Liver (tissue), 9 donors: Measurements from ENCODE around the gene CDH4. TPM values are rescaled to one million over a fixed set of nuclear protein-coding genes. Genes with fewer than 3 reads are reported as not detected.

Experiments used
- DNase-seq: peaks from one replicate; pipeline ENCODE4 v3.0.0-alpha.2; 2017; ENCODE audit warnings: low spot score
- H3K27ac ChIP-seq, 2 donors: one replicate each; pipeline ENCODE4 v1.7.0; 2013; ENCODE audit warnings: inconsistent platforms in 2 of 2, low read length in 2 of 2, control low read depth in 1 of 2, low read depth in 1 of 2, mild to moderate bottlenecking in 1 of 2
- H3K27me3 ChIP-seq, 4 donors: one replicate each; pipeline versions ENCODE4 v1.6.1 to v1.7.0; 2013; ENCODE audit warnings: low read length in 3 of 4, inconsistent platforms in 1 of 4, mild to moderate bottlenecking in 1 of 4, moderate library complexity in 1 of 4; ENCODE audit not compliant: control insufficient read depth in 4 of 4, insufficient read depth in 4 of 4
- H3K36me3 ChIP-seq, 4 donors: one replicate each; pipeline versions ENCODE4 v1.6.1 to v1.7.0; 2013; ENCODE audit warnings: low read length in 3 of 4, mild to moderate bottlenecking in 3 of 4, low read depth in 1 of 4, moderate library complexity in 1 of 4; ENCODE audit not compliant: control insufficient read depth in 4 of 4, insufficient read depth in 3 of 4
- H3K4me1 ChIP-seq, 4 donors: one replicate each; pipeline versions ENCODE4 v1.6.1 to v1.7.0; 2013; ENCODE audit warnings: low read length in 3 of 4, mild to moderate bottlenecking in 3 of 4, moderate library complexity in 1 of 4; ENCODE audit not compliant: control insufficient read depth in 4 of 4, insufficient read depth in 4 of 4
- H3K4me3 ChIP-seq, 3 donors: one replicate each; pipeline versions ENCODE4 v1.6.1 to v1.7.0; 2013; ENCODE audit warnings: low read length in 3 of 3, control low read depth in 1 of 3, low read depth in 1 of 3, mild to moderate bottlenecking in 1 of 3
- H3K9ac ChIP-seq, 2 donors: one replicate each; pipeline ENCODE4 v1.7.0; 2013; ENCODE audit warnings: low read length in 2 of 2, mild to moderate bottlenecking in 2 of 2, moderate library complexity in 2 of 2, control low read depth in 1 of 2, low read depth in 1 of 2
- H3K9me3 ChIP-seq, 4 donors: one replicate each; pipeline versions ENCODE4 v1.6.1 to v1.7.0; 2013; ENCODE audit warnings: low read length in 3 of 4; ENCODE audit not compliant: control insufficient read depth in 4 of 4
- EGR1 ChIP-seq, 2 donors: IDR thresholded peaks; 2 replicates each; pipeline ENCODE4 v1.6.1; 2016 to 2018; ENCODE audit warnings: antibody characterized with exemption in 2 of 2, low read depth in 2 of 2
- FOXA1 ChIP-seq: IDR thresholded peaks from 2 replicates; pipeline ENCODE4 v1.6.1; 2016; ENCODE audit warnings: antibody characterized with exemption
- FOXA2 ChIP-seq: IDR thresholded peaks from 2 replicates; pipeline ENCODE4 v1.6.1; 2016; ENCODE audit warnings: antibody characterized with exemption
- GABPA ChIP-seq, 2 donors: IDR thresholded peaks in 1 of 2; conservative IDR thresholded peaks in 1 of 2; 2 replicates each; pipeline ENCODE4 v1.6.1; 2016; ENCODE audit warnings: antibody characterized with exemption in 2 of 2, mild to moderate bottlenecking in 1 of 2, moderate library complexity in 1 of 2
- HNF4A ChIP-seq, 2 donors: conservative IDR thresholded peaks; 2 replicates each; pipeline ENCODE4 v1.6.1; 2016; ENCODE audit warnings: antibody characterized with exemption in 2 of 2, mild to moderate bottlenecking in 2 of 2
- HNF4G ChIP-seq: IDR thresholded peaks from 2 replicates; pipeline ENCODE4 v1.6.1; 2016; ENCODE audit warnings: antibody characterized with exemption
- JUND ChIP-seq, 2 donors: IDR thresholded peaks; 2 replicates each; pipeline ENCODE4 v1.6.1; 2016; ENCODE audit warnings: antibody characterized with exemption in 2 of 2
- MAX ChIP-seq: IDR thresholded peaks from 2 replicates; pipeline ENCODE4 v1.6.1; 2016; ENCODE audit warnings: antibody characterized with exemption
- NR2F2 ChIP-seq: IDR thresholded peaks from 2 replicates; pipeline ENCODE4 v1.6.1; 2016; ENCODE audit warnings: antibody characterized with exemption
- RAD21 ChIP-seq, 2 donors: IDR thresholded peaks; 2 replicates each; pipeline ENCODE4 v1.6.1; 2016; ENCODE audit warnings: antibody characterized with exemption in 2 of 2, mild to moderate bottlenecking in 2 of 2
- RXRA ChIP-seq, 2 donors: IDR thresholded peaks; 2 replicates each; pipeline ENCODE4 v1.6.1; 2017 to 2018; ENCODE audit warnings: antibody characterized with exemption in 2 of 2, mild to moderate bottlenecking in 1 of 2
- SP1 ChIP-seq: IDR thresholded peaks from 2 replicates; pipeline ENCODE4 v1.6.1; 2018; ENCODE audit warnings: antibody characterized with exemption, mild to moderate bottlenecking
- TAF1 ChIP-seq: conservative IDR thresholded peaks from 2 replicates; pipeline ENCODE4 v1.6.1; 2016; ENCODE audit warnings: antibody characterized with exemption, mild to moderate bottlenecking
- YY1 ChIP-seq: IDR thresholded peaks from 2 replicates; pipeline ENCODE4 v1.6.1; 2016; ENCODE audit warnings: antibody characterized with exemption, mild to moderate bottlenecking
- WGBS: extraction: QIAGEN DNeasy Blood & Tissue Kit; methylation state at CpG from one replicate; pipeline ENCODE4 v1.1.7; 2013; 5-methylcytosine and 5-hydroxymethylcytosine counted together
- polyA plus RNA-seq, 2 donors: library from polyadenylated mRNA; stranded (reverse) in 1 of 2; unstranded in 1 of 2; fragments of 200-250 nt in 1 of 2; fragments of >200 nt in 1 of 2; fragmentation: Nextera tagmentation in 1 of 2; extraction: Ambion mirVana in 1 of 2; gene quantifications; one replicate each; pipeline versions ENCODE4 v1.2.1 to v1.2.3, GENCODE V29; 2013 to 2015
- total RNA-seq, 2 donors: library from RNA; depleted of rRNA; stranded (reverse); fragments of >200 nt; gene quantifications; one replicate each; pipeline ENCODE4 v1.2.3, GENCODE V29; 2014
- TF ChIP-seq, protein P1 (sequence below): IDR thresholded peaks from 2 replicates; pipeline ENCODE4 v1.6.1; 2016; ENCODE audit warnings: antibody characterized with exemption, mild to moderate bottlenecking
- TF ChIP-seq, protein P2 (sequence below): IDR thresholded peaks from 2 replicates; pipeline ENCODE4 v1.6.1; 2016; ENCODE audit warnings: antibody characterized with exemption
- TF ChIP-seq, protein P3 (sequence below): fragments of 150-350 bp; IDR thresholded peaks from 2 replicates; pipeline ENCODE4 v1.5.1; 2017; ENCODE audit warnings: improper control_type of control experiment, low read depth, low read length; ENCODE audit not compliant: missing input control
- TF ChIP-seq, protein P4 (sequence below): IDR thresholded peaks from 2 replicates; pipeline ENCODE4 v1.6.1; 2016; ENCODE audit warnings: antibody characterized with exemption
- donor health status: healthy.
- donor health status: healthy.
- donor health status: healthy.
- donor health status: healthy.
- donor health status: healthy.

Gene CDH4
- total and polyA plus RNA-seq, 4 donors: 0.03 to 0.25 (median 0.19) TPM; not detected in 1

DNA sequence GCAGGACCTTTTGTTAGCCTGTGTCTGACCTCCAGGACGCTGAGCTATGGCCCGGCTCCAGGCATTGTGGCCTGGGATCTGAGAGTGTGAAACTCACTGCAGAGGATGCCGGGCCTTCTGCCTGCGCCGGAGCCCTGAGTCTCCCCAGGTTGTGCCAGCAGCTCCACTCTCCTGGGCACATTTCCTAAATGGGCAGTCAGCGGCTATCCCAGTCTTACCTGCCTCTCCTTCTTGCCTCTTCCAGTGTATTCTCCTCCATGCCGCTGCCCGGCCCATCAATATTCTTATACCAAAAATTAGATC is 397.8 kb downstream of the CDH4 start:
- H3K9me3 ChIP-seq: no peaks in the 10 kb centered on the region
- WGBS: 82% methylated on average over 8 of the region's 8 CpGs
- DNase-seq: no peak
- no peak overlapping the region for H3K4me3 ChIP-seq
- no peak overlapping the region for H3K9ac ChIP-seq
- TF ChIP-seq HNF4A (conservative IDR thresholded peaks at IDR 0.05): no peak
- H3K27me3 ChIP-seq: peaks cover 0 to 9% (median 0%) of the 10 kb centered on the region in 4 donors
- no peaks in the 10 kb centered on the region for H3K4me1 ChIP-seq
- H3K36me3 ChIP-seq: no peaks in the 10 kb centered on the region
- no peak overlapping the region for H3K27ac ChIP-seq

DNA sequence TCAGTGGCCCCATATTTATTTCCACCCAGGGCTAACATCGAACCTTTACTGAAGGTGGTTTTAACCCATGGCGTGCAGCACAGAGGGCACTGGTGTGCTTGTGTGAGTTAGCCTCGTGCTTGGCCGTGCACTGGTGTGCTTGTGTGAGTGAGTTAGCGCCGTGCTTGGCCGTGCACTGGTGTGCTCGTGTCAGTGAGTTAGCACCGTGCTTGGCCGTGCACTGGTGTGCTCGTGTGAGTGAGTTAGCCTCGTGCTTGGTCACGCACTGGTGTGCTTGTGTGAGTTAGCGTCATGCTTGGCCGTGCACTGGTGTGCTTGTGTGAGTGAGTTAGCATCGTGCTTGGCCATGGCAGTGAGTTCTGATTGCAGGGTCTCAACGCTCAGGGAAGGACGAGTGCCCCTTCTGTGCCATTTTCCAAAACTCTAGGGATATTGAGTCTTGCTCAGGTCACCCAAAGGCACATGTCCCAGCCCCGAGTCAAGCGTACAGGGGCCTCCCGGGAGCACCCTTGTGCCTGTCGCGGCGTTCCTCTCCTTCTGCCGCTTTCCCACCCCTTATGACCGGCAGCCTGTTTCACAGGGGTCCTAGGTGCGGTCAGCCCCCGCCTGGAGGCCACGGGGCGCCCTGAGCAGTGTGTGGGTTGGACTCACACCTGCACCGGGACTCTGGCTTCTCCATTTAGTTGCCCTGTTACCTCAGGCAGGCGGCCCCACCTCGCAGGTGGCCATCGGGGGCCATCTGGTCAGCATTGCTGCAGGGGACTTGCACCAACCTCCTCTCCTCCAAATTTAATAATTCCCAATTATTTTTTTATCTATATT is 399.1 kb downstream of the CDH4 start:
- H3K9me3 ChIP-seq: no peaks in the 10 kb centered on the region
- DNase-seq: no peak
- no peak overlapping the region for H3K27ac ChIP-seq
- H3K9ac ChIP-seq: no peak overlapping the region
- peaks cover 0 to 9% (median 0%) of the 10 kb centered on the region in 4 donors for H3K27me3 ChIP-seq
- H3K36me3 ChIP-seq: no peaks in the 10 kb centered on the region
- H3K4me3 ChIP-seq: no peak overlapping the region
- no peak for TF ChIP-seq TAF1
- TF ChIP-seq, protein P1, sequence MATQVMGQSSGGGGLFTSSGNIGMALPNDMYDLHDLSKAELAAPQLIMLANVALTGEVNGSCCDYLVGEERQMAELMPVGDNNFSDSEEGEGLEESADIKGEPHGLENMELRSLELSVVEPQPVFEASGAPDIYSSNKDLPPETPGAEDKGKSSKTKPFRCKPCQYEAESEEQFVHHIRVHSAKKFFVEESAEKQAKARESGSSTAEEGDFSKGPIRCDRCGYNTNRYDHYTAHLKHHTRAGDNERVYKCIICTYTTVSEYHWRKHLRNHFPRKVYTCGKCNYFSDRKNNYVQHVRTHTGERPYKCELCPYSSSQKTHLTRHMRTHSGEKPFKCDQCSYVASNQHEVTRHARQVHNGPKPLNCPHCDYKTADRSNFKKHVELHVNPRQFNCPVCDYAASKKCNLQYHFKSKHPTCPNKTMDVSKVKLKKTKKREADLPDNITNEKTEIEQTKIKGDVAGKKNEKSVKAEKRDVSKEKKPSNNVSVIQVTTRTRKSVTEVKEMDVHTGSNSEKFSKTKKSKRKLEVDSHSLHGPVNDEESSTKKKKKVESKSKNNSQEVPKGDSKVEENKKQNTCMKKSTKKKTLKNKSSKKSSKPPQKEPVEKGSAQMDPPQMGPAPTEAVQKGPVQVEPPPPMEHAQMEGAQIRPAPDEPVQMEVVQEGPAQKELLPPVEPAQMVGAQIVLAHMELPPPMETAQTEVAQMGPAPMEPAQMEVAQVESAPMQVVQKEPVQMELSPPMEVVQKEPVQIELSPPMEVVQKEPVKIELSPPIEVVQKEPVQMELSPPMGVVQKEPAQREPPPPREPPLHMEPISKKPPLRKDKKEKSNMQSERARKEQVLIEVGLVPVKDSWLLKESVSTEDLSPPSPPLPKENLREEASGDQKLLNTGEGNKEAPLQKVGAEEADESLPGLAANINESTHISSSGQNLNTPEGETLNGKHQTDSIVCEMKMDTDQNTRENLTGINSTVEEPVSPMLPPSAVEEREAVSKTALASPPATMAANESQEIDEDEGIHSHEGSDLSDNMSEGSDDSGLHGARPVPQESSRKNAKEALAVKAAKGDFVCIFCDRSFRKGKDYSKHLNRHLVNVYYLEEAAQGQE: no peak
- no peak for TF ChIP-seq HNF4G
- no peak for TF ChIP-seq EGR1 (IDR thresholded peaks at IDR 0.05; ENCODE audit: low read depth in 2 of 2)
- TF ChIP-seq, protein P2, sequence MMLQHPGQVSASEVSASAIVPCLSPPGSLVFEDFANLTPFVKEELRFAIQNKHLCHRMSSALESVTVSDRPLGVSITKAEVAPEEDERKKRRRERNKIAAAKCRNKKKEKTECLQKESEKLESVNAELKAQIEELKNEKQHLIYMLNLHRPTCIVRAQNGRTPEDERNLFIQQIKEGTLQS: no peak
- no peak for TF ChIP-seq FOXA2
- TF ChIP-seq, protein P3, sequence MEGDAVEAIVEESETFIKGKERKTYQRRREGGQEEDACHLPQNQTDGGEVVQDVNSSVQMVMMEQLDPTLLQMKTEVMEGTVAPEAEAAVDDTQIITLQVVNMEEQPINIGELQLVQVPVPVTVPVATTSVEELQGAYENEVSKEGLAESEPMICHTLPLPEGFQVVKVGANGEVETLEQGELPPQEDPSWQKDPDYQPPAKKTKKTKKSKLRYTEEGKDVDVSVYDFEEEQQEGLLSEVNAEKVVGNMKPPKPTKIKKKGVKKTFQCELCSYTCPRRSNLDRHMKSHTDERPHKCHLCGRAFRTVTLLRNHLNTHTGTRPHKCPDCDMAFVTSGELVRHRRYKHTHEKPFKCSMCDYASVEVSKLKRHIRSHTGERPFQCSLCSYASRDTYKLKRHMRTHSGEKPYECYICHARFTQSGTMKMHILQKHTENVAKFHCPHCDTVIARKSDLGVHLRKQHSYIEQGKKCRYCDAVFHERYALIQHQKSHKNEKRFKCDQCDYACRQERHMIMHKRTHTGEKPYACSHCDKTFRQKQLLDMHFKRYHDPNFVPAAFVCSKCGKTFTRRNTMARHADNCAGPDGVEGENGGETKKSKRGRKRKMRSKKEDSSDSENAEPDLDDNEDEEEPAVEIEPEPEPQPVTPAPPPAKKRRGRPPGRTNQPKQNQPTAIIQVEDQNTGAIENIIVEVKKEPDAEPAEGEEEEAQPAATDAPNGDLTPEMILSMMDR: no peak
- TF ChIP-seq YY1: no peak
- TF ChIP-seq JUND (IDR thresholded peaks at IDR 0.05): no peak
- no peak for TF ChIP-seq NR2F2
- no peak for TF ChIP-seq MAX
- no peak for TF ChIP-seq GABPA (IDR thresholded peaks at IDR 0.05 in 1 of 2, conservative IDR thresholded peaks at IDR 0.05 in 1 of 2)
- no peak for TF ChIP-seq SP1
- TF ChIP-seq RAD21 (IDR thresholded peaks at IDR 0.05): no peak
- no peak for TF ChIP-seq HNF4A (conservative IDR thresholded peaks at IDR 0.05)
- no peak for TF ChIP-seq RXRA (IDR thresholded peaks at IDR 0.05)
- TF ChIP-seq, protein P4, sequence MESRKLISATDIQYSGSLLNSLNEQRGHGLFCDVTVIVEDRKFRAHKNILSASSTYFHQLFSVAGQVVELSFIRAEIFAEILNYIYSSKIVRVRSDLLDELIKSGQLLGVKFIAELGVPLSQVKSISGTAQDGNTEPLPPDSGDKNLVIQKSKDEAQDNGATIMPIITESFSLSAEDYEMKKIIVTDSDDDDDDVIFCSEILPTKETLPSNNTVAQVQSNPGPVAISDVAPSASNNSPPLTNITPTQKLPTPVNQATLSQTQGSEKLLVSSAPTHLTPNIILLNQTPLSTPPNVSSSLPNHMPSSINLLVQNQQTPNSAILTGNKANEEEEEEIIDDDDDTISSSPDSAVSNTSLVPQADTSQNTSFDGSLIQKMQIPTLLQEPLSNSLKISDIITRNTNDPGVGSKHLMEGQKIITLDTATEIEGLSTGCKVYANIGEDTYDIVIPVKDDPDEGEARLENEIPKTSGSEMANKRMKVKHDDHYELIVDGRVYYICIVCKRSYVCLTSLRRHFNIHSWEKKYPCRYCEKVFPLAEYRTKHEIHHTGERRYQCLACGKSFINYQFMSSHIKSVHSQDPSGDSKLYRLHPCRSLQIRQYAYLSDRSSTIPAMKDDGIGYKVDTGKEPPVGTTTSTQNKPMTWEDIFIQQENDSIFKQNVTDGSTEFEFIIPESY: no peak
- TF ChIP-seq FOXA1: no peak
- H3K4me1 ChIP-seq: no peaks in the 10 kb centered on the region
- WGBS: 86% methylated on average over 34 of the region's 34 CpGs
